Right renal cortex interstitium (tissue), 3 donors: ENCODE data around the gene FRZB. TPM values are rescaled to one million over a fixed set of nuclear protein-coding genes. Genes with fewer than 3 reads are reported as not detected.

Experiments used
- DNase-seq, 3 donors: peaks; one replicate each; pipeline ENCODE4 v3.0.0-alpha.2; 2013; ENCODE audit warnings: low read depth in 3 of 3, low spot score in 2 of 3
- polyA plus RNA-seq, 3 donors: library from polyadenylated mRNA; unstranded; fragments of 120-200 nt; gene quantifications; one replicate each; pipeline ENCODE4 v1.2.1, GENCODE V29; 2013; ENCODE audit not compliant: insufficient read length in 3 of 3

FRZB gene
- polyA plus RNA-seq, 3 donors = 10.0 to 14.5 (median 13.6) TPM

- no peak for DNase-seq
Observed at GRCh38 chr2:182807319-182807718, 59.1 kb downstream of the FRZB start.

- no peak for DNase-seq
Observed at GRCh38 chr2:182804128-182804527, 62.3 kb downstream of the FRZB start.

- no peak for DNase-seq
Observed at GRCh38 chr2:182798736-182799135, 67.7 kb downstream of the FRZB start.

GRCh38 chr2:182792441-182792840 lies 74.0 kb downstream of the FRZB start:
- no peak for DNase-seq

GRCh38 chr2:182784777-182785176 lies 81.7 kb downstream of the FRZB start:
- DNase-seq = peak in 2 of 3 donors; percentile 29 to 40

- no peak for DNase-seq
Observed at GRCh38 chr2:182784058-182784706, 82.3 kb downstream of the FRZB start.

Other genes starting within 250 kb of the FRZB start
- gene DNAJC10, start 150.4 kb downstream of the FRZB start, polyA plus RNA-seq = 100 to 1,000 TPM; 172 to 192 (median 183) TPM
- 100 to 1,000 TPM; 137 to 155 (median 140) TPM for gene NCKAP1, start 171.8 kb upstream of the FRZB start, polyA plus RNA-seq
- gene DUSP19, start 212.1 kb upstream of the FRZB start, polyA plus RNA-seq = 1 to 10 TPM; 5.8 to 6.4 (median 5.9) TPM